Body of pancreas (tissue), 4 donors: ENCODE measurements around the gene SCUBE1. TPM values are rescaled to one million over a fixed set of nuclear protein-coding genes. Genes with fewer than 3 reads are reported as not detected.
"Not testable (repeated sequence)": the region's sequence is repeated elsewhere in the genome, so short reads cannot be mapped to it uniquely, and the experiment has no call there.

ENCODE experiments used
- ATAC-seq: fragments of 150-250 bp; one replicate; pipeline ENCODE4 v1.9.1; 2016
- DNase-seq, 4 donors: peaks; one replicate each; pipeline ENCODE4 v3.0.0-alpha.2; 2019
- H3K27ac ChIP-seq, 4 donors: fragments of 200-600 bp; sonication (generic); 1 replicate in 3 of 4; 2 replicates in 1 of 4; pipeline versions ENCODE4 v1.5.1 to v1.6.1; 2016 to 2019; ENCODE audit warnings: mild to moderate bottlenecking in 1 of 4, mixed read lengths in 1 of 4, moderate library complexity in 1 of 4
- H3K27me3 ChIP-seq, 2 donors: fragments of 200-600 bp; sonication (generic); one replicate each; pipeline ENCODE4 v1.6.0; 2016; ENCODE audit warnings: mild to moderate bottlenecking in 1 of 2
- H3K36me3 ChIP-seq, 2 donors: fragments of 200-600 bp; sonication (generic); replicated peaks in 1 of 2; 2 replicates each; pipeline ENCODE4 v1.5.1; 2016; ENCODE audit warnings: low read depth in 2 of 2; ENCODE audit not compliant: insufficient read depth in 1 of 2
- H3K4me1 ChIP-seq: fragments of 200-600 bp; sonication (generic); one replicate; pipeline ENCODE4 v1.6.0; 2016
- H3K4me3 ChIP-seq, 2 donors: fragments of 200-600 bp; sonication (generic); 1 replicate in 1 of 2; 2 replicates in 1 of 2; pipeline ENCODE4 v1.5.1; 2016 to 2019
- H3K9me3 ChIP-seq, 3 donors: fragments of 200-600 bp; sonication (generic); 1 replicate in 2 of 3; 2 replicates in 1 of 3; pipeline ENCODE4 v1.5.1; 2016
- POLR2A ChIP-seq, 3 donors: fragments of 450-650 bp; IDR thresholded peaks; one replicate each; pipeline ENCODE4 v1.6.1; 2016; ENCODE audit warnings: antibody characterized with exemption in 3 of 3, mild to moderate bottlenecking in 2 of 3
- WGBS, 2 donors: methylation state at CpG; one replicate each; pipeline ENCODE4 v1.1.5; 2017; 5-methylcytosine and 5-hydroxymethylcytosine counted together
- intact Hi-C: fragments of 100-400 bp; cut with DNase I; formaldehyde crosslinking; loops from one replicate; pipeline ENCODE4 v1.15.1; 2023
- total RNA-seq, 2 donors: library from RNA; depleted of rRNA; stranded (reverse); fragments of >200 nt; gene quantifications; one replicate each; pipeline ENCODE4 v1.1.0, GENCODE V29; 2016
- TF ChIP-seq, protein P1 (sequence below), 7 experiments: fragments of 450-650 bp in 4 of 7; fragments of 200-600 bp in 3 of 7; sonication (generic) in 3 of 7; IDR thresholded peaks; one replicate each; pipeline ENCODE4 v1.5.1; 2016 to 2019; ENCODE audit warnings: antibody characterized with exemption in 7 of 7

SCUBE1 gene
- total RNA-seq, 2 donors from 2014 or later, result under 0.01 to 0.26 TPM

GRCh38 chr22:43288378-43288777, 54.8 kb downstream of the SCUBE1 start:
- H3K4me3 ChIP-seq, result no peak overlapping the region
- H3K36me3 ChIP-seq, result no peaks in the 10 kb centered on the region
- H3K4me1 ChIP-seq, result no peaks in the 10 kb centered on the region
- ATAC-seq, result no peak
- intact Hi-C loops, result no loop called here
- no peaks in the 10 kb centered on the region for H3K9me3 ChIP-seq
- H3K27me3 ChIP-seq, result no peaks in the 10 kb centered on the region
- DNase-seq, result no peak
- no peak overlapping the region for H3K27ac ChIP-seq
- 95 to 96% methylated on average over 15 to 16 of the region's 16 CpGs for WGBS, 2 donors
- TF ChIP-seq, protein P1, sequence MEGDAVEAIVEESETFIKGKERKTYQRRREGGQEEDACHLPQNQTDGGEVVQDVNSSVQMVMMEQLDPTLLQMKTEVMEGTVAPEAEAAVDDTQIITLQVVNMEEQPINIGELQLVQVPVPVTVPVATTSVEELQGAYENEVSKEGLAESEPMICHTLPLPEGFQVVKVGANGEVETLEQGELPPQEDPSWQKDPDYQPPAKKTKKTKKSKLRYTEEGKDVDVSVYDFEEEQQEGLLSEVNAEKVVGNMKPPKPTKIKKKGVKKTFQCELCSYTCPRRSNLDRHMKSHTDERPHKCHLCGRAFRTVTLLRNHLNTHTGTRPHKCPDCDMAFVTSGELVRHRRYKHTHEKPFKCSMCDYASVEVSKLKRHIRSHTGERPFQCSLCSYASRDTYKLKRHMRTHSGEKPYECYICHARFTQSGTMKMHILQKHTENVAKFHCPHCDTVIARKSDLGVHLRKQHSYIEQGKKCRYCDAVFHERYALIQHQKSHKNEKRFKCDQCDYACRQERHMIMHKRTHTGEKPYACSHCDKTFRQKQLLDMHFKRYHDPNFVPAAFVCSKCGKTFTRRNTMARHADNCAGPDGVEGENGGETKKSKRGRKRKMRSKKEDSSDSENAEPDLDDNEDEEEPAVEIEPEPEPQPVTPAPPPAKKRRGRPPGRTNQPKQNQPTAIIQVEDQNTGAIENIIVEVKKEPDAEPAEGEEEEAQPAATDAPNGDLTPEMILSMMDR (IDR thresholded peaks at IDR 0.05), result no peak
- TF ChIP-seq POLR2A (IDR thresholded peaks at IDR 0.05), result no peak

DNA sequence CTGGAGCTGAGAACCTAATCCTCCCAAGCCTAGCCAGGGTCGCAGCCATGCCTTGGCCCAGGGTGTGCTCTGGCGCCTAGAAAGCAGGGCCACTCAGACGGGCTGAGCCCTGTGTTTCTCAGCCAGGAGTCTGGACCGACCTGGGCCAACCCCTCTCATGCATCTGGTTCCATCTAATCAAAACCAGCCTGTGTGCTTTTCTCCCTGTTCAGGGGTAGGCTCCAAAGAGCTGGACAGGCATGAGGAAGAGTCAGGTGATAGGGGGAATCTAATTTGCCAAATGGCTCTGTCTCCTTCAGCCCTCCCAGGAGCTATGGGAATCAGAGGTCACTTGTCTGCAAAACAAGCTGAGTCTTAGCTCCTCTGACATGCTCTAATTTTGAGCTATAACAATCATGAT, 55.7 kb downstream of the SCUBE1 start:
- Histone ChIP-seq H3K27ac (no peak overlapping the region), H3K36me3 (no peaks in the 10 kb centered on the region), H3K4me3 (no peak overlapping the region), H3K27me3 (no peaks in the 10 kb centered on the region), H3K4me1 (no peaks in the 10 kb centered on the region), H3K9me3 (no peaks in the 10 kb centered on the region)
- 86 to 100% methylated on average over 1 to 4 of the region's 4 CpGs for WGBS, 2 donors
- intact Hi-C loops, result no loop called here
- no peak for TF ChIP-seq POLR2A (IDR thresholded peaks at IDR 0.05)
- DNase-seq (no peak), ATAC-seq (no peak)

DNA sequence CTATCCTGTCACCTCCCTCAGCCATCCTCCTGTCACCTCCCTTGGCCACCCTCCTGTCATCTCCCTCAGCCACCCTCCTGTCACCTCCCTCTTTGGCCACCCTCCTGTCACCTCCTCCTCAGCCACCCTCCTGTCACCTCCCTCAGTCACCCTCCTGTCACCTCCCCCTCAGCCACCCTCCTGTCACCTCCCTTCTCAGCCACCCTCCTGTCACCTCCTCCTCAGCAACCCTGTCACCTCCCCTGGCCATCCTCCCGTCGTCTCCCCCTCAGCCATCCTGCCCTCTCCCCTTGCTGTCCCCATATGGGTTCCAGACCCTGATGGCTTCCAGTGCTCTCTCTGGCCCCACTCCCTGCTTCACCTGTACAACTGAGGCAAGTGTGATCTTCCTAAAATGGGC, 61.8 kb downstream of the SCUBE1 start:
- Histone ChIP-seq H3K27ac (no peak overlapping the region), H3K4me3 (no peak overlapping the region), H3K36me3 (no peaks in the 10 kb centered on the region), H3K9me3 (no peaks in the 10 kb centered on the region), H3K27me3 (no peaks in the 10 kb centered on the region), H3K4me1 (no peaks in the 10 kb centered on the region)
- no peak for TF ChIP-seq POLR2A (IDR thresholded peaks at IDR 0.05)
- TF ChIP-seq, protein P1 (IDR thresholded peaks at IDR 0.05), result no peak
- DNase-seq, result no peak
- intact Hi-C loops, result no loop called here
- ATAC-seq, result no peak
- WGBS, 2 donors, result 32 to 39% methylated on average over 2 of the region's 2 CpGs

DNA sequence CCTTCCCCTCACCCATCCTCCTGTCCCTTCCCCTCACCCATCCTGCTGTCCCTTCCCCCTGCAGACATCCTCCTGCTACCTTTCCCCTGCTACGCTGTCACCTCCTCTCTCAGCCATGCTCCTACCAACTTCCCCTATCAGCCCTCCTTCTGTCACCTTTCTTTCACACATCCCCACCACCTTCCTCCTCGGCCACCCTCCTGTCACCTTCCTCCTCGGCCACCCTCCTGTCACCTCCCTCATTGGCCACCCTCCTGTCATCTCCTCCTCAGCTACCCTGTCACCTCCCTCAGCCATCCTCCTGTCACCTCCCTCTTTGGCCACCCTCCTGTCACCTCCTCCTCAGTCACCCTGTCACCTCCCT, 62.7 kb downstream of the SCUBE1 start:
- intact Hi-C loops, H3K4me1 ChIP-seq, H3K36me3 ChIP-seq, ATAC-seq, DNase-seq, H3K27me3 ChIP-seq, H3K27ac ChIP-seq, H3K4me3 ChIP-seq, H3K9me3 ChIP-seq: not testable (repeated sequence)
- WGBS, 2 donors, result 44 to 49% methylated on average over 3 of the region's 3 CpGs

- Histone ChIP-seq H3K9me3 (no peaks in the 10 kb centered on the region), H3K36me3 (no peaks in the 10 kb centered on the region), H3K4me3 (no peak overlapping the region), H3K27ac (no peak overlapping the region), H3K27me3 (no peaks in the 10 kb centered on the region), H3K4me1 (no peaks in the 10 kb centered on the region)
- ATAC-seq (no peak), DNase-seq (no peak)
- no peak for TF ChIP-seq POLR2A (IDR thresholded peaks at IDR 0.05)
- TF ChIP-seq, protein P1 (IDR thresholded peaks at IDR 0.05), result no peak
- 60 to 62% methylated on average over 11 to 20 of the region's 20 CpGs for WGBS, 2 donors
- intact Hi-C loops, result loop anchor here (5.0 kb wide), 1 partner anchor 102 kb away; no protein-coding TSS in a partner anchor
These were observed 63.2 kb downstream of the SCUBE1 start for GRCh38 chr22:43279867-43280522.
